Sigmoid colon (tissue), 7 donors: ENCODE data around the gene ZNF778. TPM values are rescaled to one million over a fixed set of nuclear protein-coding genes. Genes with fewer than 3 reads are reported as not detected.

Experiments
- DNase-seq: peaks from one replicate; pipeline ENCODE4 v3.0.0-alpha.2; 2019
- H3K27ac ChIP-seq, 4 donors: fragments of 200-600 bp; sonication (generic); one replicate each; pipeline ENCODE4 v1.5.1; 2016 to 2019; ENCODE audit warnings: mild to moderate bottlenecking in 1 of 4
- H3K27me3 ChIP-seq, 3 donors: fragments of 200-600 bp; sonication (generic); one replicate each; pipeline ENCODE4 v1.5.1; 2019; ENCODE audit warnings: mild to moderate bottlenecking in 1 of 3
- H3K36me3 ChIP-seq, 4 donors: fragments of 200-600 bp; sonication (generic); one replicate each; pipeline ENCODE4 v1.5.1; 2016 to 2019
- H3K4me1 ChIP-seq, 4 donors: fragments of 200-600 bp; sonication (generic); one replicate each; pipeline ENCODE4 v1.5.1; 2017 to 2019
- H3K4me3 ChIP-seq, 4 donors: fragments of 200-600 bp; sonication (generic); one replicate each; pipeline ENCODE4 v1.5.1; 2017 to 2019; ENCODE audit warnings: mild to moderate bottlenecking in 2 of 4, moderate library complexity in 1 of 4
- H3K9me3 ChIP-seq, 4 donors: fragments of 200-600 bp in 3 of 4; sonication (generic) in 3 of 4; one replicate each; pipeline versions ENCODE4 v1.5.1 to v1.6.1; 2013 to 2019
- EP300 ChIP-seq, 4 donors: sonication (generic); formaldehyde crosslinking; IDR thresholded peaks; one replicate each; pipeline ENCODE4 v1.6.1; 2017; ENCODE audit warnings: antibody characterized with exemption in 4 of 4
- POLR2A ChIP-seq, 2 donors: fragments of 450-650 bp; IDR thresholded peaks; one replicate each; pipeline ENCODE4 v1.6.1; 2016; ENCODE audit warnings: antibody characterized with exemption in 2 of 2, mild to moderate bottlenecking in 2 of 2, moderate library complexity in 2 of 2
- POLR2AphosphoS5 ChIP-seq, 4 donors: sonication (generic); formaldehyde crosslinking; IDR thresholded peaks; one replicate each; pipeline ENCODE4 v1.6.1; 2017; ENCODE audit warnings: antibody characterized with exemption in 4 of 4
- WGBS, 2 donors: extraction: QIAGEN DNeasy Blood & Tissue Kit; methylation state at CpG; one replicate each; pipeline ENCODE4 v1.1.7; 2013; 5-methylcytosine and 5-hydroxymethylcytosine counted together
- intact Hi-C: fragments of 100-400 bp; cut with DNase I; formaldehyde crosslinking; loops from one replicate; pipeline ENCODE4 v1.15.1; 2023
- polyA plus RNA-seq, 3 donors: library from polyadenylated mRNA; stranded (reverse); fragments of 200-250 nt; gene quantifications; one replicate each; pipeline ENCODE4 v1.2.3, GENCODE V29; 2013
- total RNA-seq, 4 donors: library from RNA; depleted of rRNA; stranded (reverse); fragments of >200 nt; gene quantifications; one replicate each; pipeline ENCODE4 v1.1.0, GENCODE V29; 2016
- TF ChIP-seq, protein P1 (sequence below), 4 experiments: fragments of 450-650 bp in 3 of 4; fragments of 200-600 bp in 1 of 4; IDR thresholded peaks; one replicate each; pipeline ENCODE4 v1.5.1; 2016 to 2019; ENCODE audit warnings: antibody characterized with exemption in 4 of 4, mild to moderate bottlenecking in 3 of 4, moderate library complexity in 2 of 4
- donor health status: healthy with polysubstance abuse.
- donor health status: Bipolar disorder and iron deficiency.
- donor health status: healthy.

The ZNF778 gene
- total and polyA plus RNA-seq, 7 donors = 0.69 to 96.1 (median 12.2) TPM

GRCh38 chr16:89277641-89278341, 60.3 kb downstream of the ZNF778 start:
- Histone ChIP-seq H3K27me3 (no peaks in the 10 kb centered on the region), H3K27ac (no peak overlapping the region), H3K4me3 (no peak overlapping the region), H3K9me3 (no peaks in the 10 kb centered on the region), H3K36me3 (peaks cover 18 to 87% (median 42%) of the 10 kb centered on the region in 4 donors), H3K4me1 (no peaks in the 10 kb centered on the region)
- TF ChIP-seq POLR2AphosphoS5 (IDR thresholded peaks at IDR 0.05) (no peak), POLR2A (IDR thresholded peaks at IDR 0.05) (no peak), EP300 (IDR thresholded peaks at IDR 0.05) (no peak)
- 92 to 93% methylated on average over 33 of the region's 33 CpGs for WGBS, 2 donors
- DNase-seq = no peak
- intact Hi-C loops = no loop called here

DNA sequence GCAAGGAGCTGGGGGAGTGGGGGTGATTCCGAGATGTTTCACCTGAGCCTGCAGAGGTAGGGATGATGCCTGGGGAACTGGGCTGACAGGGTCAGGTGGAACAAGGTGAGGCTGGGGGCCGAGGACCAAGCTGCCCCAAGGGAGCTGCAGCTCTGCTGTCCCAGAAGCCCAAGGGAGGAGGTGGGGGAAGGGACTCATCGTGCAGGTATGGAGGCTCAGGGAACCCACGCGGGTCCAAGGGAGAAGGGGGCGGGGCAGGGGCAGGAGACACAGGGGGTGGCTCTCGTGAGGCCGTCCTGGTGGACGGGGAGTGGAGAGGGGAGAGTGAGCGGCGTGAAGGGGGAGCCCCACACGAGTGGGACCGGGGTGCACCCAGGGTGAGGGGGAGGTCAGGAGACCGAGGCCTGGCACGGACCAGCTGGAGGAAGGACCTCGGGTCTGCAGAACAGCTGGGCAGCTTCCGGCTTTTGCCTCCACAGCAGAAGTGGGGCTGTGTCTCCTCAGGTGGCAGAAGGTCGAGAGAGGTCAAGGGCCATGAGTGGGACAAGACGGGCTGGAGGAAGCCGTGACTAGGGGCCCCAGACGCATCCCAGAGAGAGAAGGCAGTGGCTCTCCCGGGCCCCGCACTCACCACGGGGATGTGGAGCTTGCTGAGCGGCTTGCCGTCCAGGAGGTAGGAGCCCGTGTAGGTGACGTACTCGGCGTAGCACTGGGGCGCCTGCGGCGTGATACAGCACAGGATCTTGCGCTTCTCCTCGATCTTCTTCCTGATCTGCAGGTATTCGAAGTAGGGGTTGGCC, 61.1 kb downstream of the ZNF778 start:
- TF ChIP-seq POLR2AphosphoS5 (IDR thresholded peaks at IDR 0.05) (no peak), POLR2A (IDR thresholded peaks at IDR 0.05) (no peak), EP300 (IDR thresholded peaks at IDR 0.05) (no peak)
- TF ChIP-seq, protein P1, sequence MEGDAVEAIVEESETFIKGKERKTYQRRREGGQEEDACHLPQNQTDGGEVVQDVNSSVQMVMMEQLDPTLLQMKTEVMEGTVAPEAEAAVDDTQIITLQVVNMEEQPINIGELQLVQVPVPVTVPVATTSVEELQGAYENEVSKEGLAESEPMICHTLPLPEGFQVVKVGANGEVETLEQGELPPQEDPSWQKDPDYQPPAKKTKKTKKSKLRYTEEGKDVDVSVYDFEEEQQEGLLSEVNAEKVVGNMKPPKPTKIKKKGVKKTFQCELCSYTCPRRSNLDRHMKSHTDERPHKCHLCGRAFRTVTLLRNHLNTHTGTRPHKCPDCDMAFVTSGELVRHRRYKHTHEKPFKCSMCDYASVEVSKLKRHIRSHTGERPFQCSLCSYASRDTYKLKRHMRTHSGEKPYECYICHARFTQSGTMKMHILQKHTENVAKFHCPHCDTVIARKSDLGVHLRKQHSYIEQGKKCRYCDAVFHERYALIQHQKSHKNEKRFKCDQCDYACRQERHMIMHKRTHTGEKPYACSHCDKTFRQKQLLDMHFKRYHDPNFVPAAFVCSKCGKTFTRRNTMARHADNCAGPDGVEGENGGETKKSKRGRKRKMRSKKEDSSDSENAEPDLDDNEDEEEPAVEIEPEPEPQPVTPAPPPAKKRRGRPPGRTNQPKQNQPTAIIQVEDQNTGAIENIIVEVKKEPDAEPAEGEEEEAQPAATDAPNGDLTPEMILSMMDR (IDR thresholded peaks at IDR 0.05) = no peak
- H3K36me3 ChIP-seq = peaks cover 18 to 87% (median 41%) of the 10 kb centered on the region in 4 donors
- intact Hi-C loops = no loop called here
- no peaks in the 10 kb centered on the region for H3K27me3 ChIP-seq
- DNase-seq = no peak
- no peaks in the 10 kb centered on the region for H3K9me3 ChIP-seq
- H3K27ac ChIP-seq = no peak overlapping the region
- no peaks in the 10 kb centered on the region for H3K4me1 ChIP-seq
- WGBS, 2 donors = 94% methylated on average over 36 of the region's 36 CpGs
- H3K4me3 ChIP-seq = no peak overlapping the region

GRCh38 chr16:89279666-89280481, 62.4 kb downstream of the ZNF778 start:
- no peaks in the 10 kb centered on the region for H3K27me3 ChIP-seq
- no peaks in the 10 kb centered on the region for H3K9me3 ChIP-seq
- H3K27ac ChIP-seq = no peak overlapping the region
- H3K4me1 ChIP-seq = no peaks in the 10 kb centered on the region
- DNase-seq = no peak
- TF ChIP-seq POLR2A (IDR thresholded peaks at IDR 0.05) (no peak), EP300 (IDR thresholded peaks at IDR 0.05) (no peak), POLR2AphosphoS5 (IDR thresholded peaks at IDR 0.05) (no peak)
- TF ChIP-seq, protein P1 (IDR thresholded peaks at IDR 0.05) = no peak
- H3K36me3 ChIP-seq = peaks cover 12 to 87% (median 35%) of the 10 kb centered on the region in 4 donors
- intact Hi-C loops = no loop called here
- H3K4me3 ChIP-seq = no peak overlapping the region
- WGBS, 2 donors = 97% methylated on average over 65 of the region's 65 CpGs

- Histone ChIP-seq H3K36me3 (peaks cover 20 to 87% (median 40%) of the 10 kb centered on the region in 4 donors), H3K4me1 (no peaks in the 10 kb centered on the region), H3K4me3 (no peak overlapping the region), H3K27me3 (no peaks in the 10 kb centered on the region), H3K9me3 (no peaks in the 10 kb centered on the region), H3K27ac (no peak overlapping the region)
- WGBS, 2 donors = 96 to 97% methylated on average over 44 of the region's 44 CpGs
- no peak for TF ChIP-seq POLR2AphosphoS5 (IDR thresholded peaks at IDR 0.05)
- TF ChIP-seq EP300 (IDR thresholded peaks at IDR 0.05) = no peak
- no peak for TF ChIP-seq POLR2A (IDR thresholded peaks at IDR 0.05)
- TF ChIP-seq, protein P1 (IDR thresholded peaks at IDR 0.05) = no peak
- DNase-seq = no peak
- intact Hi-C loops = no loop called here
Measured at GRCh38 chr16:89280546-89281188, 63.2 kb downstream of the ZNF778 start.
